NB4 (cell line): ENCODE results near the gene ZNF14.

ENCODE experiments used
- MYC ChIP-seq: IDR thresholded peaks from 2 replicates; pipeline ENCODE4 v1.6.1; 2011; ENCODE audit warnings: low read depth, low read length
- POLR2A ChIP-seq: IDR thresholded peaks from 2 replicates; pipeline ENCODE4 v1.6.1; 2011; ENCODE audit warnings: mild to moderate bottlenecking; ENCODE audit not compliant: insufficient read length; ENCODE audit errors: extremely low read depth
- TF ChIP-seq, protein P1 (sequence below): IDR thresholded peaks from one replicate; pipeline ENCODE4 v1.5.1; 2012; ENCODE audit warnings: low read depth, low read length
- TF ChIP-seq, protein P2 (sequence below): IDR thresholded peaks from 2 replicates; pipeline ENCODE4 v1.6.1; 2011; ENCODE audit warnings: low read depth, low read length

DNA sequence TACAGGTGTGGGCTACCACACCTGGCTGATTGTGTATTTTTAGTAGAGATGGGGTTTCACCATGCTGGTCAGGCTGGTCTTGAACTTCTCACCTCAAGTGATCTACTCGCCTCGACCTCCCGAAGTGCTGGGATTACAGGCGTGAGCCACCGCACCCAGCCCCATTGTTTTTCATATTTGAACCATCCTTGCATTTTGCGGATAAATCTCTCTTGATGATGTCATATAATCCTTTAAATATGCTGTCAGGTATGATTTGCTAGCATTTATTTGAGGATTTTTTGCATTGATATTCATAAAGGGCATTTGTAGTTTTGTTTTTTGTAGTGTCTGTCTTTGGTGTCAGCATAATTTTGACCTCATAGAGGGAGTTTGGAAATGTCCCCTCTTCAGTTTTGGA lies 58.6 kb downstream of the ZNF14 start:
- TF ChIP-seq, protein P1, sequence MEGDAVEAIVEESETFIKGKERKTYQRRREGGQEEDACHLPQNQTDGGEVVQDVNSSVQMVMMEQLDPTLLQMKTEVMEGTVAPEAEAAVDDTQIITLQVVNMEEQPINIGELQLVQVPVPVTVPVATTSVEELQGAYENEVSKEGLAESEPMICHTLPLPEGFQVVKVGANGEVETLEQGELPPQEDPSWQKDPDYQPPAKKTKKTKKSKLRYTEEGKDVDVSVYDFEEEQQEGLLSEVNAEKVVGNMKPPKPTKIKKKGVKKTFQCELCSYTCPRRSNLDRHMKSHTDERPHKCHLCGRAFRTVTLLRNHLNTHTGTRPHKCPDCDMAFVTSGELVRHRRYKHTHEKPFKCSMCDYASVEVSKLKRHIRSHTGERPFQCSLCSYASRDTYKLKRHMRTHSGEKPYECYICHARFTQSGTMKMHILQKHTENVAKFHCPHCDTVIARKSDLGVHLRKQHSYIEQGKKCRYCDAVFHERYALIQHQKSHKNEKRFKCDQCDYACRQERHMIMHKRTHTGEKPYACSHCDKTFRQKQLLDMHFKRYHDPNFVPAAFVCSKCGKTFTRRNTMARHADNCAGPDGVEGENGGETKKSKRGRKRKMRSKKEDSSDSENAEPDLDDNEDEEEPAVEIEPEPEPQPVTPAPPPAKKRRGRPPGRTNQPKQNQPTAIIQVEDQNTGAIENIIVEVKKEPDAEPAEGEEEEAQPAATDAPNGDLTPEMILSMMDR, result no peak
- no peak for TF ChIP-seq POLR2A
- TF ChIP-seq MYC, result no peak
- TF ChIP-seq, protein P2, sequence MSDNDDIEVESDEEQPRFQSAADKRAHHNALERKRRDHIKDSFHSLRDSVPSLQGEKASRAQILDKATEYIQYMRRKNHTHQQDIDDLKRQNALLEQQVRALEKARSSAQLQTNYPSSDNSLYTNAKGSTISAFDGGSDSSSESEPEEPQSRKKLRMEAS, result no peak
